HG03442 (cell line): ENCODE results near the gene AIDA.
A peak's percentile ranks its signal among the peaks of the same experiment; 100 is the strongest.

Experiments
- ATAC-seq: cut with Tn5 transposase; IDR thresholded peaks from one replicate; pipeline ENCODE4 v1.9.1; 2021; ENCODE audit warnings: mild to moderate bottlenecking, moderate library complexity; ENCODE audit not compliant: unreplicated experiment

The AIDA gene

GRCh38 chr1:222653178-222653827 lies 59.0 kb downstream of the AIDA start:
- peak; percentile 73 for ATAC-seq

DNA sequence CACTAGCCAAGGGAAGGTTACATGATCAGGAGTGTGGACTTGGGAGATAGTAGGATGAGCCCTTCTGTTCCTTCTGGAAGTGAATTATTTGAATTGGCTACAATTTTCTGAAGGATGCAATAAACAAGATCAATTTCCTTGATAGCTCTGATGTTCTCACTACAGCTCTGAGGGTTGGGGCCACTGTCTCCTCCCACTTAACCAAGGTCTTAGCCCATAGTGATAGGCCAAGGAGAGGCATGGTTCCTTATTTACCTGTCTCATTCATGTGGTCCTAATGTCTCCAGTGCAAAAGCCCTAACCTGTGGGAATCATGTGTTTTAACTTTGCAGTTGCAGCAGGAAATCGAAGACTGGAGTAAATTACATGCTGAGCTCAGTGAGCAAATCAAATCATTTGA lies 59.6 kb downstream of the AIDA start:
- no peak for ATAC-seq

DNA sequence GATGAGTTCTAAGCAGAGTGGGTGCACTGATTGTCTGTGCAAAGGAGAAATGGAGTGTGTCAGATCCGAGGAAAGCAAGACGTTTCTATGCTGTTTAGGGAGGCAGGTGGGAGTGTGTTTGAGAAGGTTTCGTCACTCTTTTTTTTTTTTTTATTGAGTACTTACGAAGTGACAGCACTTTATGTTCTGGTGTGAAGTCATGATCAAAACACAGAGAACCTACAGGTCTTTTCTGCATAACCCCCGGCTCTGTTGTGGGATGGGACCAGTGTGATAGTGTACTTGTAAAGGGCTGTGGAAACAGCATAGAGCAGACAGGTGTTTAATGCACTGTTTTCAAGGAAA lies 67.7 kb downstream of the AIDA start:
- no peak for ATAC-seq

GRCh38 chr1:222643938-222644635 lies 68.2 kb downstream of the AIDA start:
- peak; percentile 96 for ATAC-seq

DNA sequence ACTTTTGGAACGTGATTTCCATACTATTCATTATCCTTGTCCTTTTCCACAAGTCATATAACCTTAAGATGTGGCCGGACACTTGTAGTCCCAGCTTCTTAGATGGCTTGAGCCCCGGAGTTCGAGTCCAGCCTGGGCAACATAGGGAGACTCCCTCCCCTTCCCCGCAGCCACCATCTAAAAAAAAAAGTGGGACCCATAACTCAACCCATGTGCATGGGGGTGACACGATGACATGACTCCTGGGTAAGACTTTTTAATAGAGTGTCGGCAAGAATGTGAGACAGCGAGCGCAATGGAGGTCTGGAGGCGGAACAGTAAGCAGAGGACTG lies 68.7 kb downstream of the AIDA start:
- no peak for ATAC-seq

DNA sequence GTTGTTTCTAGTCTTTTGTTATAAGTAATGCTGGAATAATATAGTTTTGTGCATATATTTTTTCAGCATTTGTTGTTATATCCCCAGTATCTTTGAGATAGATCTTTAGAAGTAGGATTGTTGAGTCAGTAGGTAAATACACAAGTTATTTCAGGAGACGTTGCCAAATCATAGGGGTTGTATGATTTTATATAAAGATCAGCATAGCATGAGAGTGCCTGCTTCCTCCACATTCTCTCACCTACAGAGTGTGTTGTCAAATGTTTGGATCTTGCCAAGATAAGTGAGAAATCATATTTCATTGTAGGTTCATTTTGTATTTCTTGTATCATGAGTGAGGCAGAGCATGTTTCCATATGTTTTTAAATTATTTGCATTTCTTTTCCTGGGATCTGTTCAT lies 69.8 kb downstream of the AIDA start:
- no peak for ATAC-seq

DNA sequence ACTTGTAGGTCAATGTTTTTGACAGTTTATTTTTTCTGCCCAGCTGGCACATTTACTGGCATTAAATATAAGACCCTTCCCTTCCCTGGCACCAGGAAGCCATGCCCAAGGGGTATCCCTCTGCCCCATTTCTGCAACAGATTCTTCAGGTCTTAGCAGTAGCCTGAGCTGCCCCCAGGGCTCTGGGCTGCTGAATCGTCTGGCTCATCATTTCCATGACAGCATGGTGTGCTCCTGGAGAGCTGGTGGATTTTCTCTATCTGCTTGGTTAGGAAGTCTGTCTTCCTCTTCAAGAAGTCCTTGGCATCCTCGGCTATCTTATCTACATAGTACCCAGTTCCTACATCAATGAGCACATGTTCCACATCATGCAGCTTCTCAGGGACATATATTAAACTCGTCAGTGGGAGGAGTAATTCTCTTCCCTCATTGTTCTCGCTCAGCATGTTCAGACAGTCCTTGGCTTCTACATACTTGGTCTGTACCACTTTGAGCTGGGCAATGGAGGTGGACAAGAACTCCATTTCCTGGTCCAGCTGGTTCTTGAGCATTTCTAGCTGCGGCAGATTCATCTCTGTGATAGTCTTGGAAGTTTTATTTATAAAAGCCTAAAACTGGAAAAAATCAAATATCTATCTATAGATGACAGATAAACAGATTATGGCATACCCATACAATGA lies 70.9 kb downstream of the AIDA start:
- ATAC-seq = no peak

DNA sequence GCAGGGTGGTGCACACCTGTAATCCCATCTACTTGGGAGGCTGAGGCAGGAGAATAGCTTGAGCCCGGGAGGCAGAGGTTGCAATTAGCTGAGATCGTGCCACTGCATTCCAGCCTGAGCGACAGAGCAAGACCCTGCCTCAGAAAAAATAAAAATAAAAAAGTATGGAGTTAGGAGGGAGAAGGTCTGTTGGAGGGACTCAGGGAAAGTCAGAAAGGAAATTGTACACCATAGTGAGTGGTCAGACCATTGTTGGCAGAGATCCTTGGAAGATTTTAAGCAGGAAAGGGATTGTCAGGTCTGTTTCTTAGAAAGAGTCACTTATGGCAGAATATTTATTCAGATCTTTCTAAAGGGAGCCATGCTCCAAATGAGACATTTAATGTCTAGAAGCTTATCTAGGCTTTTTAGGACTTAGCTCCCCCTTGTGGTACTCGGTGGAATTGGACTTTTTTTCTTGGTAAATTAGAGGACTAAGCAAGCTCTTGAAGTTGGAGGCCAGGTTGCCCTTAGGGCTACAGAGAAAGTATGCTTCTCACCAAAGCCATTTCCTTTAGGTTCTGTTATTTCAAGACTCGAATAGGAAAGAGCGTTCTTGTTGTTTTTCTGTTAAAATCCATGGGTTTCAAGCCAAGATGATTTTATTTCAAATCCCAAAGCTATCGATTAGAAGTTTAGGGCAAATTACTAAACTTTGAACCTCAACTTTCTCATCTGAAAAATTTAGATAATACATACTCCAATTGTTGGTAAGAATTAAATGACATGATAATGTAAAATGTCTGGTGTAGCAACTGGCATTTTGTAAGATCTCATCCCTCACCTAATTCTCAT lies 77.9 kb downstream of the AIDA start:
- peak; percentile 86 for ATAC-seq

DNA sequence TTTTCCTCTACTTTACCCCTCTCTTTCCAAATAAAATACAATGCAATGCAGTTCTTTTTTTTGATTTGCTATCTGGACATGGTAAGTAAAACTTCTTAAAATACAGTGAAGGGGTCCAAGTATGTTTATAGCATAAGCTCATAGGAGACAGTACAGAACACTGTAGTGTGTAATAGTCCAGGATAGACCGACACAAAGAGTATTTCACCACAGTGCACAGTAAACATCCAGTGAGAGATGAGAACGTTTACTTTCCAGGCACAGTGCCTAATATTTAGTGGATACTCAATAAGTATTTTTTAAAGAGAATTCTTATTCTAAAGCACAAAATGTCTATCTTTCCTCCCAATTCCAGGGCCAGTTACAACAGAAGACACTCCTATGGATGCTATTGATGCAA lies 79.5 kb downstream of the AIDA start:
- ATAC-seq = no peak

GRCh38 chr1:222631611-222632208 lies 80.6 kb downstream of the AIDA start:
- ATAC-seq = no peak

- no peak for ATAC-seq
These were observed 82.3 kb downstream of the AIDA start for GRCh38 chr1:222629921-222630535.

GRCh38 chr1:222627232-222627631 lies 85.1 kb downstream of the AIDA start:
- ATAC-seq = no peak

DNA sequence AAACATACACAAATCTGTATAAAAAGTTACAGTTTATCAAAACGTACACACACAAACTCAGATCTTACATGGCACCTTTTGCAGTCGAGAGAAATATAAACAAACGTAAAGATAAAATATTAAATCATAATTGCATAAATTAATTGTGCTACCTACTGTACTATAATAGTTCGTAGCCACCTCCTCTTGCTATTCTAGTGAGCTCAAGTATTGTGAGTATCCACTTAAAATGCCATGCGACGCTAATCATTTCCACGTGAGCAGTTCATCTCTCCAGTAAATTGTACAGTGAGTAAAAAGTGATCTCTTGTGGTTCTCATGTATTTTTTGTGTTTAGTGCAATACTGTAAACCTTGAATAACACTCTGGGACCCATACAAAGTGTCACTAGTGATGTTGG lies 88.1 kb downstream of the AIDA start:
- ATAC-seq = no peak

- ATAC-seq = no peak
These were observed 88.8 kb downstream of the AIDA start for GRCh38 chr1:222623458-222623857.

- no peak for ATAC-seq
These were observed 89.5 kb downstream of the AIDA start for GRCh38 chr1:222622765-222623164.

DNA sequence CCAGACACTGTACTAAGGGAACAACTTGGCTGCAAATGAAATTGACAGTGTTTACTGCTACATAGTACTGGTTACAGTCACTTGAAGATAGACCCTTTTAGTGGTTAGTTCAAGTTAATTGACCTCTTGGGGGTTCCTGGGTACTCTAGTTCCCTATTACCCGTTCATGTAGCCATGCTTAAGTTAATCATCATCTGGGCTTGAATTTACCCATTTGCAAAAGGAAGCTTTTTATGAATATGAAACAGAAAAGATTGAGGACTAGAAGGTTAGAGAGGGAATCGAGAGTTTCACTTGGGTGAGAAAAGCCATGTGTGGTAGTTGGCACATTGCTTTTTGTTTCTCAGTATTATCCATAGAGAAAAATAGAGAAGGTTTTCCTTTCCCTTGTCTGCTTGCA lies 91.7 kb downstream of the AIDA start:
- peak; percentile 30 for ATAC-seq

GRCh38 chr1:222618880-222619596 lies 93.3 kb downstream of the AIDA start:
- ATAC-seq = no peak
